SK-N-MC (cell line): ENCODE data around the gene DCUN1D5.

ENCODE experiments used
- EZH2 ChIP-seq: fragments of 200-600 bp; sonication (generic); IDR thresholded peaks from one replicate; pipeline ENCODE4 v1.6.1; 2017; ENCODE audit warnings: antibody characterized with exemption
- POLR2AphosphoS5 ChIP-seq: IDR thresholded peaks from 2 replicates; pipeline ENCODE4 v1.6.1; 2012; ENCODE audit warnings: mild to moderate bottlenecking, low read depth, low read length, borderline replicate concordance

- TF ChIP-seq POLR2AphosphoS5, result no peak
- no peak for TF ChIP-seq EZH2
These were observed 47.9 kb downstream of the DCUN1D5 start for GRCh38 chr11:103043826-103044678.
